ENCODE data around the gene NCKAP5.

DNA sequence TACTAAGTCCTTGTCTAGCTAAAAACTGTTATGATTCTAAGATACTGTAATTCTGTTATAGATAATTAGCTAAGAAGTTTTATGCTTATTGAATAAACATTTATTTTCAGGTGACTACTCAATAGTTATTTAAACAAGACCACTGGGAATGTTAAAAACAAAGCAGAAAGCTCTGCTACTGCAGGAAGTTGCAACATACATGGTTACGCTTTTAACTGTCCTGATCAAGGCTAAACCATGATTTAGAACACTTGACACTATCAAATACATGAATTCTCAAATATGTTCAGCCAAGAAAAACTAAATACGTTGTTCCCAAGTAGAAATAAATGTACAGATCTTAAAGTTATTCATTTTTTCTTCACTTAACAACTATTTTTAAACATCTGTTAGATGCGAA is 263.9 kb downstream of the NCKAP5 start:
- no peak for TF ChIP-seq EZH2 (IDR thresholded peaks at IDR 0.05; ENCODE audit: insufficient read depth, poor library complexity, severe bottlenecking)
- no peak for TF ChIP-seq EZH2phosphoT487 (IDR thresholded peaks at IDR 0.05; ENCODE audit: insufficient read depth, low read depth)

Measured in GM23248 (cell line).